Stimulated activated CD4-positive, alpha-beta T cell treated with anti-CD3 and anti-CD28 coated beads, Interleukin-4, amount 100 ng/mL, for 1 hour (primary cell): ENCODE data around the gene IRF1.
"Not testable (repeated sequence)": the region's sequence is repeated elsewhere in the genome, so short reads cannot be mapped to it uniquely, and the experiment has no call there.

Source experiments
- DNase-seq: peaks from one replicate; pipeline ENCODE4 v3.0.0-alpha.2; 2020

Gene IRF1

GRCh38 chr5:132490484-132491367 is at the start of gene IRF1:
Gene IRF1 (minus strand): TSS chr5:132490773. CDS start chr5:132489478, 1,295 bp downstream.
- DNase-seq: peak; percentile 98

- no peak for DNase-seq
These were observed 49.6 kb upstream of the IRF1 start for GRCh38 chr5:132540149-132540548.

GRCh38 chr5:132539716-132540115 is 49.1 kb upstream of the IRF1 start:
- DNase-seq: no peak

GRCh38 chr5:132530946-132531345 is 40.4 kb upstream of the IRF1 start:
- no peak for DNase-seq

GRCh38 chr5:132528866-132529634 is 38.5 kb upstream of the IRF1 start:
- no peak for DNase-seq

- no peak for DNase-seq
These were observed 37.4 kb upstream of the IRF1 start for GRCh38 chr5:132528021-132528420.

- no peak for DNase-seq
These were observed 36.5 kb upstream of the IRF1 start for GRCh38 chr5:132526974-132527564.

- DNase-seq: peak; percentile 29
These were observed 35.9 kb upstream of the IRF1 start for GRCh38 chr5:132526290-132526973.

- no peak for DNase-seq
These were observed 34.7 kb upstream of the IRF1 start for GRCh38 chr5:132525299-132525724.

GRCh38 chr5:132524877-132525276 is 34.3 kb upstream of the IRF1 start:
- DNase-seq: not testable (repeated sequence)

GRCh38 chr5:132522067-132522466 is 31.5 kb upstream of the IRF1 start:
- not testable (repeated sequence) for DNase-seq

- DNase-seq: not testable (repeated sequence)
These were observed 23.2 kb upstream of the IRF1 start for GRCh38 chr5:132513618-132514336.

GRCh38 chr5:132510076-132510475 is 19.5 kb upstream of the IRF1 start:
- no peak for DNase-seq

- no peak for DNase-seq
These were observed 15.6 kb upstream of the IRF1 start for GRCh38 chr5:132506094-132506692.

- DNase-seq: no peak
These were observed 15.1 kb upstream of the IRF1 start for GRCh38 chr5:132505641-132506040.

GRCh38 chr5:132504746-132505145 is 14.2 kb upstream of the IRF1 start:
- DNase-seq: no peak

GRCh38 chr5:132503244-132503643 is 12.7 kb upstream of the IRF1 start:
- DNase-seq: no peak

GRCh38 chr5:132501961-132502931 is 11.7 kb upstream of the IRF1 start:
- DNase-seq: no peak

GRCh38 chr5:132501629-132501956 is 11.0 kb upstream of the IRF1 start:
- DNase-seq: no peak

GRCh38 chr5:132500931-132501628 is 10.5 kb upstream of the IRF1 start:
- peak; percentile 65 for DNase-seq
